ENCODE results near the gene PTPRS.

Gene PTPRS

GRCh38 chr19:5334366-5334739 lies 6.3 kb downstream of the PTPRS start:
- no peak for DNase-seq
- Histone ChIP-seq H2AFZ (ENCODE audit: low read depth, low read length) (no peak overlapping the region), H3K4me2 (ENCODE audit: insufficient read depth, low read length) (no peak overlapping the region), H4K20me1 (ENCODE audit: insufficient read depth, low read length) (no peaks in the 10 kb centered on the region), H3K36me3 (ENCODE audit: insufficient read depth, low read length) (no peaks in the 10 kb centered on the region), H3K4me1 (ENCODE audit: insufficient read depth, low read length) (peaks cover 14% of the 10 kb centered on the region), H3K9ac (ENCODE audit: low read depth, low read length) (no peak overlapping the region), H3K27ac (ENCODE audit: low read length) (no peak overlapping the region), H3K9me3 (ENCODE audit: insufficient read depth, low read length, severe bottlenecking) (no peaks in the 10 kb centered on the region), H3K27me3 (ENCODE audit: insufficient read depth, low read length, poor library complexity) (peaks cover 37% of the 10 kb centered on the region), H3K79me2 (ENCODE audit: insufficient read depth, low read length) (no peaks in the 10 kb centered on the region), H3K4me3 (ENCODE audit: low read depth in 1 of 2, low read length in 2 of 2) (no peak overlapping the region)
- ATAC-seq (ENCODE audit: insufficient read depth, low read depth): no peak
- no peak for TF ChIP-seq EZH2 (IDR thresholded peaks at IDR 0.05; ENCODE audit: borderline replicate concordance, low read depth, low read length, severe bottlenecking)
- TF ChIP-seq CTCF (IDR thresholded peaks at IDR 0.05; ENCODE audit: borderline replicate concordance, extremely low read depth, low read length, poor library complexity, severe bottlenecking): no peak

- no peak overlapping the region for H3K27ac ChIP-seq (ENCODE audit: low read length)
- H3K4me1 ChIP-seq (ENCODE audit: insufficient read depth, low read length): peaks cover 14% of the 10 kb centered on the region
- H3K9me3 ChIP-seq (ENCODE audit: insufficient read depth, low read length, severe bottlenecking): no peaks in the 10 kb centered on the region
- H4K20me1 ChIP-seq (ENCODE audit: insufficient read depth, low read length): no peaks in the 10 kb centered on the region
- peaks cover 37% of the 10 kb centered on the region for H3K27me3 ChIP-seq (ENCODE audit: insufficient read depth, low read length, poor library complexity)
- no peaks in the 10 kb centered on the region for H3K36me3 ChIP-seq (ENCODE audit: insufficient read depth, low read length)
- no peak for TF ChIP-seq EZH2 (IDR thresholded peaks at IDR 0.05; ENCODE audit: borderline replicate concordance, low read depth, low read length, severe bottlenecking)
- TF ChIP-seq CTCF (IDR thresholded peaks at IDR 0.05; ENCODE audit: borderline replicate concordance, extremely low read depth, low read length, poor library complexity, severe bottlenecking): no peak
- no peaks in the 10 kb centered on the region for H3K79me2 ChIP-seq (ENCODE audit: insufficient read depth, low read length)
- H3K9ac ChIP-seq (ENCODE audit: low read depth, low read length): no peak overlapping the region
- H3K4me2 ChIP-seq (ENCODE audit: insufficient read depth, low read length): no peak overlapping the region
- H3K4me3 ChIP-seq (ENCODE audit: low read depth in 1 of 2, low read length in 2 of 2): no peak overlapping the region
- DNase-seq (no peak), ATAC-seq (ENCODE audit: insufficient read depth, low read depth) (no peak)
- no peak overlapping the region for H2AFZ ChIP-seq (ENCODE audit: low read depth, low read length)
Observed at GRCh38 chr19:5333581-5334365, 6.8 kb downstream of the PTPRS start.

- ATAC-seq (ENCODE audit: insufficient read depth, low read depth) (no peak), DNase-seq (no peak)
- H3K4me1 ChIP-seq (ENCODE audit: insufficient read depth, low read length): peaks cover 14% of the 10 kb centered on the region
- no peak overlapping the region for H3K4me3 ChIP-seq (ENCODE audit: low read depth in 1 of 2, low read length in 2 of 2)
- H3K27me3 ChIP-seq (ENCODE audit: insufficient read depth, low read length, poor library complexity): peaks cover 32% of the 10 kb centered on the region
- H3K9me3 ChIP-seq (ENCODE audit: insufficient read depth, low read length, severe bottlenecking): no peaks in the 10 kb centered on the region
- no peak overlapping the region for H3K27ac ChIP-seq (ENCODE audit: low read length)
- TF ChIP-seq CTCF (IDR thresholded peaks at IDR 0.05; ENCODE audit: borderline replicate concordance, extremely low read depth, low read length, poor library complexity, severe bottlenecking) (no peak), EZH2 (IDR thresholded peaks at IDR 0.05; ENCODE audit: borderline replicate concordance, low read depth, low read length, severe bottlenecking) (no peak)
- H3K79me2 ChIP-seq (ENCODE audit: insufficient read depth, low read length): no peaks in the 10 kb centered on the region
- H3K9ac ChIP-seq (ENCODE audit: low read depth, low read length): no peak overlapping the region
- no peak overlapping the region for H2AFZ ChIP-seq (ENCODE audit: low read depth, low read length)
- H3K4me2 ChIP-seq (ENCODE audit: insufficient read depth, low read length): no peak overlapping the region
- H3K36me3 ChIP-seq (ENCODE audit: insufficient read depth, low read length): no peaks in the 10 kb centered on the region
- no peaks in the 10 kb centered on the region for H4K20me1 ChIP-seq (ENCODE audit: insufficient read depth, low read length)
Observed at GRCh38 chr19:5332501-5332900, 8.1 kb downstream of the PTPRS start.
